Measurements from ENCODE around the gene TMEM154. TPM values are rescaled to one million over a fixed set of nuclear protein-coding genes. Genes with fewer than 3 reads are reported as not detected.
"Not testable (repeated sequence)": the region's sequence is repeated elsewhere in the genome, so short reads cannot be mapped to it uniquely, and the experiment has no call there.

Gene TMEM154
- total RNA-seq, 1 donor: 1.8 TPM

DNA sequence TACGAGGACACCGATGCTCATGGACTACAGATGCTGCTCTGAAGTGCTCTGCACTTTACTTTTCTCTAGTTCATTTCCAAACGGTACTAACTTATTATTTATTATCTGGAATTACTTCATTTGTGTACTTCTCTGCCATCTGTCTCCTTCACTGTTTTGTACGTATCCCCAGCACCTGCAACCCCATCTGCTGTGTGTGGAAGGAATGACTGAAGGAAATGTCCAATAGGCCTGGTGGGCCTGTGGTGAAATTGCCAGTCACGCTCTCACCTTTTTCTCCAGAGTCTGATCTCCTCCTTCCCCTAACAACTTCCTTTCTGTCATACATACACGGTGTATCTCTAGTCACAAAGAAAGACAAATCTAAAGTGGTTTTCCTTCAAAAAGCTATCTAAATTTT lies 12.9 kb downstream of the TMEM154 start:
- Histone ChIP-seq H4K20me1 (ENCODE audit: insufficient read depth, low read length) (no peaks in the 10 kb centered on the region), H3K9me3 (ENCODE audit: low read depth, low read length) (no peaks in the 10 kb centered on the region), H3K36me3 (ENCODE audit: insufficient read depth, low read length) (no peaks in the 10 kb centered on the region), H3K4me1 (ENCODE audit: insufficient read depth, low read length) (no peaks in the 10 kb centered on the region), H3K4me3 (ENCODE audit: insufficient read depth, low read length) (no peak overlapping the region), H3K27me3 (ENCODE audit: insufficient read depth, low read length) (peaks cover 10% of the 10 kb centered on the region), H3K4me2 (ENCODE audit: insufficient read depth, low read length) (no peak overlapping the region), H3K79me2 (ENCODE audit: insufficient read depth, low read length) (no peaks in the 10 kb centered on the region), H3K27ac (ENCODE audit: low read depth, low read length) (no peak overlapping the region), H2AFZ (ENCODE audit: low read length) (no peak overlapping the region)
- TF ChIP-seq, protein P1, sequence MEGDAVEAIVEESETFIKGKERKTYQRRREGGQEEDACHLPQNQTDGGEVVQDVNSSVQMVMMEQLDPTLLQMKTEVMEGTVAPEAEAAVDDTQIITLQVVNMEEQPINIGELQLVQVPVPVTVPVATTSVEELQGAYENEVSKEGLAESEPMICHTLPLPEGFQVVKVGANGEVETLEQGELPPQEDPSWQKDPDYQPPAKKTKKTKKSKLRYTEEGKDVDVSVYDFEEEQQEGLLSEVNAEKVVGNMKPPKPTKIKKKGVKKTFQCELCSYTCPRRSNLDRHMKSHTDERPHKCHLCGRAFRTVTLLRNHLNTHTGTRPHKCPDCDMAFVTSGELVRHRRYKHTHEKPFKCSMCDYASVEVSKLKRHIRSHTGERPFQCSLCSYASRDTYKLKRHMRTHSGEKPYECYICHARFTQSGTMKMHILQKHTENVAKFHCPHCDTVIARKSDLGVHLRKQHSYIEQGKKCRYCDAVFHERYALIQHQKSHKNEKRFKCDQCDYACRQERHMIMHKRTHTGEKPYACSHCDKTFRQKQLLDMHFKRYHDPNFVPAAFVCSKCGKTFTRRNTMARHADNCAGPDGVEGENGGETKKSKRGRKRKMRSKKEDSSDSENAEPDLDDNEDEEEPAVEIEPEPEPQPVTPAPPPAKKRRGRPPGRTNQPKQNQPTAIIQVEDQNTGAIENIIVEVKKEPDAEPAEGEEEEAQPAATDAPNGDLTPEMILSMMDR (IDR thresholded peaks at IDR 0.05; ENCODE audit: extremely low read depth, low read depth, low read length): no peak
- no peak for DNase-seq (ENCODE audit: insufficient read length, low spot score, missing footprints)

DNA sequence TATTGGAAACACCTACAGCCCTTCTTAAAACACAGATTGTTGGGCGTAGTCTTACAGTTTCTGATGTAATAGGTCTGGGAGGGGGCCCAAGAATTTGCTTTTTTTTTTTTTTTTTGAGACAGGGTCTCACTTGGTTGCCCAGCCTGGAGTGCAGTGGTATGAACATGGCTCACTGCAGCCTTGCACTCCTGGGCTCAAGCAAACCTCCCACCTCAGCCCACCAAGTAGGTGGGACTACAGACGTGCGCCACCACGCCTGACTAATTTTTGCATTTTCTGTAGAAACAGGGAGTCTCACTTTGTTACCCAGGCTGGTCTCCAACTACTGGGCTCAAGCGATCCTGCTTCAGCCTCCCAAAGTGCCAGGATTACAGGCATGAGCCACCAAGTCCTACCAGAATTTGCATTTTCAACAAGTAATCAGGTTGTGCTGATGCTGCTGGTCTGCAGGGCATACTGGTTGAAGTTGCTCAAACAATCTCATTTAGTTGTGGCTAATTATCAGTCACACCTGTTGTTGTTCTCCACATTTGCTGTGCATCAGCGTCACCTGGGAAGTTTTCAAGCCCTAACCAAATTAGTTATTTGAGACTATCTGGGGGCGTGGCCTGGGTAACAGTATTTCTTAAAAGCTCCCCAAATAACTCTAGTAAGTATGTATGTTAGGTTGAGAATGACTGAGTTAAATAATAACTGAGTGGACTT lies 14.0 kb downstream of the TMEM154 start:
- H3K9me3 ChIP-seq (ENCODE audit: low read depth, low read length): no peaks in the 10 kb centered on the region
- no peak overlapping the region for H2AFZ ChIP-seq (ENCODE audit: low read length)
- no peaks in the 10 kb centered on the region for H4K20me1 ChIP-seq (ENCODE audit: insufficient read depth, low read length)
- H3K27ac ChIP-seq (ENCODE audit: low read depth, low read length): no peak overlapping the region
- H3K4me1 ChIP-seq (ENCODE audit: insufficient read depth, low read length): no peaks in the 10 kb centered on the region
- H3K4me3 ChIP-seq (ENCODE audit: insufficient read depth, low read length): no peak overlapping the region
- H3K4me2 ChIP-seq (ENCODE audit: insufficient read depth, low read length): no peak overlapping the region
- TF ChIP-seq, protein P1 (IDR thresholded peaks at IDR 0.05; ENCODE audit: extremely low read depth, low read depth, low read length): no peak
- H3K79me2 ChIP-seq (ENCODE audit: insufficient read depth, low read length): no peaks in the 10 kb centered on the region
- DNase-seq (ENCODE audit: insufficient read length, low spot score, missing footprints): no peak
- no peaks in the 10 kb centered on the region for H3K36me3 ChIP-seq (ENCODE audit: insufficient read depth, low read length)
- H3K27me3 ChIP-seq (ENCODE audit: insufficient read depth, low read length): peaks cover 10% of the 10 kb centered on the region

DNA sequence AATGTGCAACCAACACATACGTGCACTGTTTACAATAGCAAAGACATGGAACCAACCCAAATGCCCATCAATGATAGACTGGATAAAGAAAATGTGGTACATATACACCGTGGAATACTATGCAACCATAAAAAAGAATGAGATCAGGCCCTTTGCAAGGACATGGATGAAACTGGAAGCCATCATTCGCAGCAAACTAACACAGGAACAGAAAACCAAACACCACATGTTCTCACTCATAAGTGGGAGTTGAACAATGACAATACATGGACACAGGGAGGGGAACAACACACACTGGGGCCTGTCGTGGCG lies 15.8 kb downstream of the TMEM154 start:
- H3K4me2 ChIP-seq (ENCODE audit: insufficient read depth, low read length); H3K79me2 ChIP-seq (ENCODE audit: insufficient read depth, low read length); DNase-seq (ENCODE audit: insufficient read length, low spot score, missing footprints): not testable (repeated sequence)

DNA sequence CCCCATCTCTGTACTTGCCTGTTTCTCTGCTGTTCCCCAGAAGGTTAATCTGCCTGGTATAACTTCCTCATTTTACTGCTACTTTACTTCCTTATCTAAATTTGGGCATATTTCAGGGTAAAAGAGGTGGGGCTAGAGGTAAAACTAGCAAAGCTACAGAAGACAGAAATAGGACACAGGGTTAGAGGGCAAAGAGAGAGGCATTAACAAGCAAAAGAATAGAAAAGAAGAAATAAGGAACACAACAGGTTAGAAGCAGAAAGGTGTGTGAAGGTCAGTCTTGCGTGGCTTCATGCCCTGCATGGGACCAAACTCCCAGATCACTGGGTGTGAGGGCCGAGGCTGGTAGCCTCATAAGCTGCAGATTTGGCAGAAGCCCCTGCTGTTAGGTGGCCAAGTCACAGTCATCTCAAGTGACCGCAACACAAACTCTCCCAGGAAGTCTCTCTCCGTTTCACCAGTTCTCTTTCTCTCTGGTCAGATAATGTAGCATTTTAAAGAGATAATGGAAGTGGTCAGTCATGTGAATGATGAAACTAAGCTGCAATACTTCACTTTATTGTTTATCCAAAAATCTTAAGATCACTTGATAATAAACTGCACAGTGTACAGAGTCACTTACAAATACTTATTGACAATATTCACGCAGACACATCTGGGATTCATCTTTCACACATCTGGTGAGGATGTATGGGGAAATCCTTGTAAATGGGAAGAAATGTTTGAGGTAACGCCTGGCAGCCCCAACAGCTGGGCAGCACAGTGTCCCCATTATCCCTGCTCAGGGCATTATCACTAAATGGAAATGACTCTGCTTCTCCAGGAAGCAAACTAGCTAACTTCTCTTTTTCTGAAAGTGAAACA lies 16.4 kb downstream of the TMEM154 start:
- no peaks in the 10 kb centered on the region for H3K79me2 ChIP-seq (ENCODE audit: insufficient read depth, low read length)
- TF ChIP-seq, protein P1 (IDR thresholded peaks at IDR 0.05; ENCODE audit: extremely low read depth, low read depth, low read length): no peak
- no peak overlapping the region for H3K4me3 ChIP-seq (ENCODE audit: insufficient read depth, low read length)
- no peak overlapping the region for H3K27ac ChIP-seq (ENCODE audit: low read depth, low read length)
- H3K36me3 ChIP-seq (ENCODE audit: insufficient read depth, low read length): no peaks in the 10 kb centered on the region
- no peaks in the 10 kb centered on the region for H3K9me3 ChIP-seq (ENCODE audit: low read depth, low read length)
- H3K4me1 ChIP-seq (ENCODE audit: insufficient read depth, low read length): no peaks in the 10 kb centered on the region
- H3K4me2 ChIP-seq (ENCODE audit: insufficient read depth, low read length): no peak overlapping the region
- H3K27me3 ChIP-seq (ENCODE audit: insufficient read depth, low read length): peaks cover under 1% of the 10 kb centered on the region
- H4K20me1 ChIP-seq (ENCODE audit: insufficient read depth, low read length): no peaks in the 10 kb centered on the region
- no peak for DNase-seq (ENCODE audit: insufficient read length, low spot score, missing footprints)
- H2AFZ ChIP-seq (ENCODE audit: low read length): no peak overlapping the region

More for the DNA sequence above, 15.8 kb downstream of the TMEM154 start:
- not testable (repeated sequence) for H3K4me3 ChIP-seq (ENCODE audit: insufficient read depth, low read length); H3K36me3 ChIP-seq (ENCODE audit: insufficient read depth, low read length); H3K4me1 ChIP-seq (ENCODE audit: insufficient read depth, low read length); H4K20me1 ChIP-seq (ENCODE audit: insufficient read depth, low read length); H3K9me3 ChIP-seq (ENCODE audit: low read depth, low read length); H3K27me3 ChIP-seq (ENCODE audit: insufficient read depth, low read length); H3K27ac ChIP-seq (ENCODE audit: low read depth, low read length); H2AFZ ChIP-seq (ENCODE audit: low read length)
